Activated B cell treated with CpG ODN at 0.5 μM for 24 hours (primary cell): ENCODE results near the gene DLEC1. TPM values are rescaled to one million over a fixed set of nuclear protein-coding genes. Genes with fewer than 3 reads are reported as not detected.

Experiments used
- ATAC-seq: fragments of 200-7000 bp; cut with Tn5 transposase; one replicate; pipeline ENCODE4 v1.10.0; 2021; ENCODE audit warnings: low read depth, mild to moderate bottlenecking, moderate library complexity
- CTCF ChIA-PET: fragments of 350-600 bp; sonication (Branson Sonifier 250); formaldehyde crosslinking; loops from one replicate; lab custom pipeline; 2021; ENCODE audit warnings: antibody characterized with exemption; lab: Charles Lee
- POLR2A ChIA-PET: fragments of 350-600 bp; sonication (Branson Sonifier 250); formaldehyde crosslinking; loops from one replicate; lab custom pipeline; 2021; ENCODE audit warnings: antibody characterized with exemption; lab: Charles Lee
- DNase-seq: peaks from one replicate; pipeline ENCODE4 v3.0.0; 2022
- H3K27ac Mint-ChIP-seq: one replicate; pipeline ENCODE4 v1.8.0; 2020; ENCODE audit warnings: mixed read lengths
- H3K27me3 Mint-ChIP-seq: one replicate; pipeline ENCODE4 v1.8.0; 2021; ENCODE audit warnings: mixed read lengths
- H3K36me3 Mint-ChIP-seq: one replicate; pipeline ENCODE4 v1.8.0; 2021; ENCODE audit warnings: low read depth, mixed read lengths
- H3K4me1 Mint-ChIP-seq: one replicate; pipeline ENCODE4 v1.8.0; 2021; ENCODE audit warnings: mixed read lengths
- H3K4me3 Mint-ChIP-seq: one replicate; pipeline ENCODE4 v1.8.0; 2020; ENCODE audit warnings: mild to moderate bottlenecking, mixed read lengths
- H3K9me3 Mint-ChIP-seq: one replicate; pipeline ENCODE4 v1.8.0; 2020; ENCODE audit warnings: mixed read lengths
- intact Hi-C: fragments of 100-400 bp; cut with micrococcal nuclease; formaldehyde crosslinking; loops from one replicate; pipeline ENCODE4 v1.15.1; 2024
- total RNA-seq: library from RNA; stranded (reverse); gene quantifications from 2 replicates; pipeline ENCODE4 v1.2.3, GENCODE V29; 2022
- TF ChIP-seq, protein P1 (sequence below): fragments of 200-600 bp; IDR thresholded peaks from one replicate; pipeline ENCODE4 v1.8.0; 2022; ENCODE audit warnings: antibody characterized with exemption, mild to moderate bottlenecking

Gene DLEC1
- total RNA-seq, 1 donor from 2014 or later: 0.11 TPM

DNA sequence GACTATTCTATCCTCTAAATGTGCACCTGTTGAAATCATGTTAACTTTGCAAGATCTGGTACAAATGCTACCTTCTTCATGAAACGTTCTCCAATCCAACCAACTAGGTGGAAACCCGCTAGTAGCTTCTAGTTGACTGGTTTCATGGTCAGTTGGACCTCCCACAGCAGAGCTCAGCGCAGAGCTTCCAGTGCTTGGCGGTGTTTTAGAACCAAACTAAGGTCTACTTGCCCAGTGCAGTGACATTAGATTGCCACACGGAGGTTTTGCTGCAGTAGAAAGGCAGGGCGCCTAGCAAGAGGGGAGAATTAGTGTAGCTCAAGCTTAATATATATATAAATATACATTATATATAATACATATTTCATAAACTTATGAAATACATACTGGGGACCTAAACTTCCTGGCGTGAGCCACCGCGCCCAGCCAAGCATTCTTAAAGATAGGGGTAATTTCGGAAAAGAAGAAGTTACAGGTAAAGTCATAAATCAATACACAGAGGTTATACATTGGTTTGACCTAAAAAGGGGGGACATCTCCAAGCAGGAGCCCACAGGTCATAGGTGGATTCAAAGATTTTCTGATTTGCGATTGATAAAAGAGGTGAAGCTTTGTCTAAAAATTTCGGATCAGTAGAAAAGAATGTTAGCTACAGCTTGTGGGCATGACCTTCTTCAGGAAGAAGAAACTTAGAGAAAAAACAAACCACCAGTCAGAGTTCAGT, 124.3 kb downstream of the DLEC1 start:
- H3K4me3 Mint-ChIP-seq: peak overlapping the region; percentile 4
- H3K9me3 Mint-ChIP-seq: no peaks in the 10 kb centered on the region
- intact Hi-C loops: loop anchor here (10.0 kb wide), 1 partner anchor 1222 kb away; the partner anchor contains the start of gene SLC25A38
- no peaks in the 10 kb centered on the region for H3K27me3 Mint-ChIP-seq
- H3K27ac Mint-ChIP-seq: peak overlapping the region; percentile 100
- CTCF ChIA-PET: interaction anchor here (1.4 to 1.6 kb wide), 3 partner anchors 9 to 62 kb away, joined by 4 to 6 read pairs (median 5); partner anchors contain the start of gene MYD88
- ATAC-seq (no peak), DNase-seq (no peak)
- TF ChIP-seq, protein P1, sequence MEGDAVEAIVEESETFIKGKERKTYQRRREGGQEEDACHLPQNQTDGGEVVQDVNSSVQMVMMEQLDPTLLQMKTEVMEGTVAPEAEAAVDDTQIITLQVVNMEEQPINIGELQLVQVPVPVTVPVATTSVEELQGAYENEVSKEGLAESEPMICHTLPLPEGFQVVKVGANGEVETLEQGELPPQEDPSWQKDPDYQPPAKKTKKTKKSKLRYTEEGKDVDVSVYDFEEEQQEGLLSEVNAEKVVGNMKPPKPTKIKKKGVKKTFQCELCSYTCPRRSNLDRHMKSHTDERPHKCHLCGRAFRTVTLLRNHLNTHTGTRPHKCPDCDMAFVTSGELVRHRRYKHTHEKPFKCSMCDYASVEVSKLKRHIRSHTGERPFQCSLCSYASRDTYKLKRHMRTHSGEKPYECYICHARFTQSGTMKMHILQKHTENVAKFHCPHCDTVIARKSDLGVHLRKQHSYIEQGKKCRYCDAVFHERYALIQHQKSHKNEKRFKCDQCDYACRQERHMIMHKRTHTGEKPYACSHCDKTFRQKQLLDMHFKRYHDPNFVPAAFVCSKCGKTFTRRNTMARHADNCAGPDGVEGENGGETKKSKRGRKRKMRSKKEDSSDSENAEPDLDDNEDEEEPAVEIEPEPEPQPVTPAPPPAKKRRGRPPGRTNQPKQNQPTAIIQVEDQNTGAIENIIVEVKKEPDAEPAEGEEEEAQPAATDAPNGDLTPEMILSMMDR: no peak
- POLR2A ChIA-PET: interaction anchor here (1.3 to 6.1 kb wide), 4 partner anchors 9 to 47 kb away, joined by 5 to 217 read pairs (median 40); partner anchors contain the start of genes ACAA1 and MYD88
- H3K4me1 Mint-ChIP-seq: peaks cover 35% of the 10 kb centered on the region
- H3K36me3 Mint-ChIP-seq: peaks cover 16% of the 10 kb centered on the region

DNA sequence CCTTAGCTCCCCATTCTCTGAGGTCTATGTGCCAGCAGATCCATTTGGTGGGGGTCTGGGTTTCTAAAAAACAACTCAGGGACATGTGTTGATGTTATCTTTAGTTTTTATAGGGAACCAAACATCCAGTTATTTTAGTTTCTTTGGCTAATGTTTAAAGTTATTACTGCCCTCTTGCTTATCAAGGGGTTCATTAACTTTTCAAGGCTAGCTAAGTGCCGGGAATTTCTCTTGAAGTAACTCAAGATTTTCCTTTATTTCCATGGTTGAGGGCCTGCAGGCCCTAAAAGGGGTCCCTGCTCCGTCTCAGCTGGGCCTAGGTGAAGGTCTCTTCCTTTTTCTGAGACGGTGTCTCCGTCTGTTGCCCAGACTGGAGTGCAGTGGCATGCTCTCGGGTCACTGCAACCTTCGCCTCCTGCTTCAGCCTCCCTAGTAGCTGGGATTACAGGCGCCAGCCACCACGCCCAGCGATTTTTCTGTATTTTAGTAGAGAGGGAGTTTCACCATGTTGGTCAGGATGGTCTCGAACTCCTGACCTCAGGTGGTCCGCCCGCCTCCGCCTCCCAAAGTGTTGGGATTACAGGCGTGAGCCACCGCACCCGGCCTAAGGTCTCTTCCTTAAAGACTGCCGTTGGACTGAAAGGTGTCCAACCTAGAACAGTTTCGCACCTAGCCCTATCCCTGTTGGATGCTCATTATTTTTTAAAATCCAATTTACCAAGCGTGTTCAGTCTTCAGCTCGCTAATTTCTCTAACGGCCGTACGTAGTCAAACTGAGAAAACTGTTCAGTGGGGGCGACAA, 125.0 kb downstream of the DLEC1 start:
- TF ChIP-seq, protein P1: no peak
- ChIA-PET POLR2A (interaction anchor here (0.9 to 6.1 kb wide), 14 partner anchors 10 to 1171 kb away, joined by 3 to 217 read pairs (median 5); partner anchors contain the start of genes ACAA1, DLEC1, EPM2AIP1 and MLH1), CTCF (interaction anchor here (0.8 to 2.0 kb wide), 5 partner anchors 9 to 62 kb away, joined by 3 to 7 read pairs (median 5); partner anchors contain the start of genes ACAA1 and MYD88)
- intact Hi-C loops: loop anchor here (1.0 to 10.0 kb wide), 4 partner anchors 10 to 1221 kb away; partner anchors contain the start of genes SLC25A38 and XYLB
- H3K4me1 Mint-ChIP-seq: peaks cover 39% of the 10 kb centered on the region
- peaks cover 16% of the 10 kb centered on the region for H3K36me3 Mint-ChIP-seq
- H3K27me3 Mint-ChIP-seq: no peaks in the 10 kb centered on the region
- peak overlapping the region; percentile 94 for H3K4me3 Mint-ChIP-seq
- DNase-seq (no peak), ATAC-seq (no peak)
- H3K27ac Mint-ChIP-seq: peak overlapping the region; percentile 100
- no peaks in the 10 kb centered on the region for H3K9me3 Mint-ChIP-seq

DNA sequence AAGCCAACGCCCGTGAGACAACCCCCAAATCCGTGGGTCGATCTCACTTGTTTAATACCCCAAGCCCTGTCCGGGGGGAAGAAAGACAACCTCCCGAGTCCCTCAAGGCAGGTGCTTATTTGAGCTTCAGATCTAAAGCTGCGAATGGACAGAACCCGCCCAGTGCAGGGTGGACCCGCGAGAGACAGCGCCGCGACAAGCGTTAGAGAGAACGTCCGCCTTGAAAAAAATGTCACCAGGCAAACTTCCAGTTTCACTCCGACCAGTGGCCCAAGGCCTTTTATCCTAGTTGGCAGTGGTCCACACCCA, 125.6 kb downstream of the DLEC1 start:
- Mint-ChIP-seq H3K4me1 (peaks cover 44% of the 10 kb centered on the region), H3K4me3 (peak overlapping the region; percentile 94), H3K27me3 (no peaks in the 10 kb centered on the region), H3K27ac (peak overlapping the region; percentile 100), H3K36me3 (peaks cover 16% of the 10 kb centered on the region), H3K9me3 (no peaks in the 10 kb centered on the region)
- TF ChIP-seq, protein P1: no peak
- intact Hi-C loops: loop anchor here (1.0 to 10.0 kb wide), 4 partner anchors 10 to 1220 kb away; partner anchors contain the start of genes SLC25A38 and XYLB
- ChIA-PET CTCF (interaction anchor here (0.8 to 2.0 kb wide), 5 partner anchors 10 to 182 kb away, joined by 3 to 7 read pairs (median 4); partner anchors contain the start of genes ACAA1, MYD88 and XYLB), POLR2A (interaction anchor here (0.6 to 6.1 kb wide), 16 partner anchors 9 to 1224 kb away, joined by 3 to 217 read pairs (median 5); partner anchors contain the start of genes ACAA1, DLEC1, EPM2AIP1 and MLH1)
- ATAC-seq: peak; percentile 15
- DNase-seq: no peak

DNA sequence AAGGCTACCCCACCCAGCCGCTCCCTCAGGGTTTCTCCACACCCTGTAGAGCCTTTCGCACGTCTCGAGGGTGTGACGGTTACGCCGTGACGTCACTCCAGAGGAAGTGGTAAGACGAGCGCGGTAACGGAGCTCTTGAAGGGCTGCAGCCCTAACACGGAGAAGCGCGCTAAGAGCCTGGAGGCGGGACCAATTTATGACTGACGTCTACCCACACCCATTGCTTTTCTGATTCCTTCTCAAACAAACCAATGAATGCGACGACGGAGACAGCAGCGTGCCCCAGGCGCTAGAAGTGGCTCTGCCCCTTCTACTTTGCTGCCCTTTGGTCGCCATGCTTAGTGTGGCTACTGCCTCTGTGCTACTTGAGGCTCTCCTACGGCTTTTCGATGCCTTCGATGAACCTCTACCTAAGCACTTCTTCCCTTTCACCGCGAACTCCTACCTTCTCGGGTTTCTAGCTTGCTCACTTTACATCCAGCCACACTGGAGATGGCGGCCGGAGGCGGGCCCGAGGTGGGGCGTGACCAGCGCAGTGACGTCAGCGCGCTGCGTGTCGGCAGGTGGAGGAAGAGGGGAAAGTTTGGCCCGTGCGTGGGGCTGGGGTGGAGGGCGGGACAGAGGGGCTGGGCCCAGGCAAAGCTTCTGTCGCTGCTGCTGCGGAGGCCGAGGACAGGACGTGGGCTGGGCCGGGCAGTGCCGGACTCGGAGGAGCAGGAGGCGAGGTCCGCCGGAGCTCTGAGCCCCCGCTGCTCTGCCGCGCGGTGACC, 126.1 kb downstream of the DLEC1 start, which contains the start of gene OXSR1:
OXSR1 (plus strand) TSS at position 586 of the 770 bp plus-strand sequence. CDS start 340 bp downstream, outside the sequence.
- TF ChIP-seq, protein P1: no peak
- DNase-seq (peak; percentile 95), ATAC-seq (peak; percentile 88)
- POLR2A ChIA-PET: interaction anchor here (0.5 to 6.1 kb wide), 17 partner anchors 9 to 1224 kb away, joined by 3 to 217 read pairs (median 5); partner anchors contain the start of genes ACAA1, DLEC1, EPM2AIP1 and MLH1
- H3K4me1 Mint-ChIP-seq: peaks cover 45% of the 10 kb centered on the region
- CTCF ChIA-PET: interaction anchor here (0.9 to 2.0 kb wide), 3 partner anchors 26 to 182 kb away, joined by 4 to 7 read pairs (median 6); partner anchors contain the start of genes ACAA1, MYD88 and XYLB
- H3K27me3 Mint-ChIP-seq: no peaks in the 10 kb centered on the region
- peak within 1 kb of the TSS; percentile 100 for H3K27ac Mint-ChIP-seq
- H3K36me3 Mint-ChIP-seq: peaks cover 16% of the 10 kb centered on the region
- intact Hi-C loops: loop anchor here (1.0 to 10.0 kb wide), 8 partner anchors 11 to 1220 kb away; partner anchors contain the start of genes ACAA1, DLEC1, EXOG and SLC25A38
- H3K4me3 Mint-ChIP-seq: peak within 1 kb of the TSS; percentile 94
- no peaks in the 10 kb centered on the region for H3K9me3 Mint-ChIP-seq
